ENCODE measurements around the gene XCR1.
"Not testable (repeated sequence)": the region's sequence is repeated elsewhere in the genome, so short reads cannot be mapped to it uniquely, and the experiment has no call there.

Gene XCR1

GRCh38 chr3:46052531-46052930 lies 25.2 kb upstream of the XCR1 start:
- no peak overlapping the region for H3K4me3 Mint-ChIP-seq
- peaks cover 19% of the 10 kb centered on the region for H3K27me3 Mint-ChIP-seq (ENCODE audit: low read depth, poor library complexity)
- no peaks in the 10 kb centered on the region for H3K9me3 Mint-ChIP-seq
- TF ChIP-seq, protein P1, sequence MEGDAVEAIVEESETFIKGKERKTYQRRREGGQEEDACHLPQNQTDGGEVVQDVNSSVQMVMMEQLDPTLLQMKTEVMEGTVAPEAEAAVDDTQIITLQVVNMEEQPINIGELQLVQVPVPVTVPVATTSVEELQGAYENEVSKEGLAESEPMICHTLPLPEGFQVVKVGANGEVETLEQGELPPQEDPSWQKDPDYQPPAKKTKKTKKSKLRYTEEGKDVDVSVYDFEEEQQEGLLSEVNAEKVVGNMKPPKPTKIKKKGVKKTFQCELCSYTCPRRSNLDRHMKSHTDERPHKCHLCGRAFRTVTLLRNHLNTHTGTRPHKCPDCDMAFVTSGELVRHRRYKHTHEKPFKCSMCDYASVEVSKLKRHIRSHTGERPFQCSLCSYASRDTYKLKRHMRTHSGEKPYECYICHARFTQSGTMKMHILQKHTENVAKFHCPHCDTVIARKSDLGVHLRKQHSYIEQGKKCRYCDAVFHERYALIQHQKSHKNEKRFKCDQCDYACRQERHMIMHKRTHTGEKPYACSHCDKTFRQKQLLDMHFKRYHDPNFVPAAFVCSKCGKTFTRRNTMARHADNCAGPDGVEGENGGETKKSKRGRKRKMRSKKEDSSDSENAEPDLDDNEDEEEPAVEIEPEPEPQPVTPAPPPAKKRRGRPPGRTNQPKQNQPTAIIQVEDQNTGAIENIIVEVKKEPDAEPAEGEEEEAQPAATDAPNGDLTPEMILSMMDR (IDR thresholded peaks at IDR 0.05): no peak
- DNase-seq: no peak
- peaks cover 16% of the 10 kb centered on the region for H3K4me1 Mint-ChIP-seq
- no peaks in the 10 kb centered on the region for H3K36me3 Mint-ChIP-seq (ENCODE audit: low read depth)
- no peak overlapping the region for H3K27ac Mint-ChIP-seq

- Mint-ChIP-seq H3K36me3 (ENCODE audit: low read depth) (no peaks in the 10 kb centered on the region), H3K4me3 (no peak overlapping the region), H3K4me1 (peaks cover 16% of the 10 kb centered on the region), H3K9me3 (no peaks in the 10 kb centered on the region), H3K27ac (no peak overlapping the region), H3K27me3 (ENCODE audit: low read depth, poor library complexity) (peaks cover 2% of the 10 kb centered on the region)
- TF ChIP-seq, protein P1 (IDR thresholded peaks at IDR 0.05): no peak
- DNase-seq: no peak
Observed at GRCh38 chr3:46049093-46049492, 21.8 kb upstream of the XCR1 start.

GRCh38 chr3:46046231-46046630 lies 18.9 kb upstream of the XCR1 start:
- H3K9me3 Mint-ChIP-seq; H3K4me3 Mint-ChIP-seq; DNase-seq; H3K27ac Mint-ChIP-seq; H3K36me3 Mint-ChIP-seq (ENCODE audit: low read depth): not testable (repeated sequence)
- H3K27me3 Mint-ChIP-seq (ENCODE audit: low read depth, poor library complexity): peaks cover 17% of the 10 kb centered on the region
- peaks cover 16% of the 10 kb centered on the region for H3K4me1 Mint-ChIP-seq

- no peak overlapping the region for H3K27ac Mint-ChIP-seq
- no peak overlapping the region for H3K4me3 Mint-ChIP-seq
- peaks cover 4% of the 10 kb centered on the region for H3K9me3 Mint-ChIP-seq
- H3K4me1 Mint-ChIP-seq: no peaks in the 10 kb centered on the region
- peaks cover 14% of the 10 kb centered on the region for H3K27me3 Mint-ChIP-seq (ENCODE audit: low read depth, poor library complexity)
- DNase-seq: no peak
- H3K36me3 Mint-ChIP-seq (ENCODE audit: low read depth): no peaks in the 10 kb centered on the region
- TF ChIP-seq, protein P1 (IDR thresholded peaks at IDR 0.05): no peak
Observed at GRCh38 chr3:46038916-46039315, 11.6 kb upstream of the XCR1 start.

GRCh38 chr3:46038071-46038470 lies 10.8 kb upstream of the XCR1 start:
- H3K36me3 Mint-ChIP-seq (ENCODE audit: low read depth); H3K4me3 Mint-ChIP-seq; H3K27me3 Mint-ChIP-seq (ENCODE audit: low read depth, poor library complexity): not testable (repeated sequence)

DNA sequence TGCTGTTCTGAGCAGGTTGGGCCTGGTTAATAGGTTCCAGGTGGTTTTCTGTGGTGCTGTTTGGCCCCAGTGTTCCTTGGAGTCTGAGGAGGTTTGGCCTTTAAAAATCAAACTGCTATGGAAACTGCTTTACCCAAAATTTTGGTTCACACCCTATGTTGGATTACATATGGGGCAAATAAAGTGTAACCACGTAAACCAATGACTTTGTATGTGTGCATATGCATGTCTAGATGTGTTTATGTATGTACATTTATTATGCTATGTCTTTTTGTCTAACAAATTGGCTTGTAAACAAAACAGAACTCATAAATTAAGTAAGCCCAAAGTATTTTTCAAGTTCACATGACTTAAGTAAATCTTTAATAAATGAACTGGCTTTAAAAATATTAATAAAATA lies 8.9 kb upstream of the XCR1 start:
- Mint-ChIP-seq H3K27ac (no peak overlapping the region), H3K4me3 (no peak overlapping the region), H3K9me3 (peaks cover 2% of the 10 kb centered on the region), H3K4me1 (no peaks in the 10 kb centered on the region), H3K27me3 (ENCODE audit: low read depth, poor library complexity) (no peaks in the 10 kb centered on the region), H3K36me3 (ENCODE audit: low read depth) (no peaks in the 10 kb centered on the region)
- no peak for DNase-seq
- TF ChIP-seq, protein P1 (IDR thresholded peaks at IDR 0.05): no peak

More at GRCh38 chr3:46038071-46038470, 10.8 kb upstream of the XCR1 start:
- H3K27ac Mint-ChIP-seq, H3K4me1 Mint-ChIP-seq, H3K9me3 Mint-ChIP-seq, DNase-seq: not testable (repeated sequence)

GRCh38 chr3:46031747-46032146 lies 4.5 kb upstream of the XCR1 start:
- no peak overlapping the region for H3K4me3 Mint-ChIP-seq
- no peaks in the 10 kb centered on the region for H3K36me3 Mint-ChIP-seq (ENCODE audit: low read depth)
- H3K4me1 Mint-ChIP-seq: no peaks in the 10 kb centered on the region

More at GRCh38 chr3:46031747-46032146, 4.5 kb upstream of the XCR1 start:
- Mint-ChIP-seq H3K9me3 (peaks cover 26% of the 10 kb centered on the region), H3K27me3 (ENCODE audit: low read depth, poor library complexity) (peaks cover 10% of the 10 kb centered on the region), H3K27ac (no peak overlapping the region)
- no peak for DNase-seq
- TF ChIP-seq, protein P1 (IDR thresholded peaks at IDR 0.05): no peak
